Jurkat, Clone E6-1 (cell line): ENCODE results near the gene GRM8.

Experiments
- DNase-seq: peaks from one replicate; pipeline ENCODE4 v3.0.0-alpha.2; 2011; ENCODE audit warnings: low read depth, low spot score
- H3K4me3 ChIP-seq: 2 replicates; pipeline ENCODE4 v1.5.1; 2011; ENCODE audit warnings: mild to moderate bottlenecking, low read length, control low read depth, moderate library complexity

The GRM8 gene

GRCh38 chr7:127154958-127155357 lies 97.8 kb downstream of the GRM8 start:
- H3K4me3 ChIP-seq: no peak overlapping the region
- no peak for DNase-seq

GRCh38 chr7:127154101-127154500 lies 98.6 kb downstream of the GRM8 start:
- no peak for DNase-seq
- H3K4me3 ChIP-seq: no peak overlapping the region

- DNase-seq: no peak
- no peak overlapping the region for H3K4me3 ChIP-seq
Observed at GRCh38 chr7:127153315-127153714, 99.4 kb downstream of the GRM8 start.

GRCh38 chr7:127152423-127152822 lies 100.3 kb downstream of the GRM8 start:
- DNase-seq: no peak
- no peak overlapping the region for H3K4me3 ChIP-seq

- no peak overlapping the region for H3K4me3 ChIP-seq
- DNase-seq: no peak
Observed at GRCh38 chr7:127151379-127151778, 101.4 kb downstream of the GRM8 start.

- no peak overlapping the region for H3K4me3 ChIP-seq
- no peak for DNase-seq
Observed at GRCh38 chr7:127150543-127150942, 102.2 kb downstream of the GRM8 start.

GRCh38 chr7:127146746-127147536 lies 105.8 kb downstream of the GRM8 start:
- no peak for DNase-seq
- H3K4me3 ChIP-seq: no peak overlapping the region

GRCh38 chr7:127137146-127137545 lies 115.6 kb downstream of the GRM8 start:
- no peak for DNase-seq
- no peak overlapping the region for H3K4me3 ChIP-seq

- H3K4me3 ChIP-seq: no peak overlapping the region
- no peak for DNase-seq
Observed at GRCh38 chr7:127135871-127136485, 116.8 kb downstream of the GRM8 start.

- DNase-seq: no peak
- H3K4me3 ChIP-seq: no peak overlapping the region
Observed at GRCh38 chr7:127123220-127123619, 129.5 kb downstream of the GRM8 start.

GRCh38 chr7:127119517-127119916 lies 133.2 kb downstream of the GRM8 start:
- DNase-seq: no peak
- H3K4me3 ChIP-seq: no peak overlapping the region

- H3K4me3 ChIP-seq: no peak overlapping the region
- no peak for DNase-seq
Observed at GRCh38 chr7:127114742-127115265, 137.9 kb downstream of the GRM8 start.

GRCh38 chr7:127107601-127108007 lies 145.1 kb downstream of the GRM8 start:
- no peak overlapping the region for H3K4me3 ChIP-seq
- DNase-seq: peak; percentile 71

GRCh38 chr7:127093340-127093739 lies 159.4 kb downstream of the GRM8 start:
- DNase-seq: no peak

GRCh38 chr7:127091620-127092019 lies 161.1 kb downstream of the GRM8 start:
- H3K4me3 ChIP-seq: no peak overlapping the region
- no peak for DNase-seq

More at GRCh38 chr7:127093340-127093739, 159.4 kb downstream of the GRM8 start:
- H3K4me3 ChIP-seq: no peak overlapping the region

- no peak for DNase-seq
Observed at GRCh38 chr7:127089146-127089545, 163.6 kb downstream of the GRM8 start.

GRCh38 chr7:127081539-127081938 lies 171.2 kb downstream of the GRM8 start:
- no peak for DNase-seq
- no peak overlapping the region for H3K4me3 ChIP-seq

More at GRCh38 chr7:127089146-127089545, 163.6 kb downstream of the GRM8 start:
- no peak overlapping the region for H3K4me3 ChIP-seq

- no peak for DNase-seq
- H3K4me3 ChIP-seq: no peak overlapping the region
Observed at GRCh38 chr7:127080576-127080975, 172.2 kb downstream of the GRM8 start.

GRCh38 chr7:127066974-127067373 lies 185.8 kb downstream of the GRM8 start:
- peak; percentile 1 for DNase-seq
- no peak overlapping the region for H3K4me3 ChIP-seq

- DNase-seq: no peak
- no peak overlapping the region for H3K4me3 ChIP-seq
Observed at GRCh38 chr7:127059475-127059874, 193.3 kb downstream of the GRM8 start.
